Midbrain (tissue), 1 donor: ENCODE data around the gene GADD45G.

Source experiments
- DNase-seq: peaks from one replicate; lab custom pipeline; 2025; lab: John Stamatoyannopoulos, UW

GADD45G gene

DNA sequence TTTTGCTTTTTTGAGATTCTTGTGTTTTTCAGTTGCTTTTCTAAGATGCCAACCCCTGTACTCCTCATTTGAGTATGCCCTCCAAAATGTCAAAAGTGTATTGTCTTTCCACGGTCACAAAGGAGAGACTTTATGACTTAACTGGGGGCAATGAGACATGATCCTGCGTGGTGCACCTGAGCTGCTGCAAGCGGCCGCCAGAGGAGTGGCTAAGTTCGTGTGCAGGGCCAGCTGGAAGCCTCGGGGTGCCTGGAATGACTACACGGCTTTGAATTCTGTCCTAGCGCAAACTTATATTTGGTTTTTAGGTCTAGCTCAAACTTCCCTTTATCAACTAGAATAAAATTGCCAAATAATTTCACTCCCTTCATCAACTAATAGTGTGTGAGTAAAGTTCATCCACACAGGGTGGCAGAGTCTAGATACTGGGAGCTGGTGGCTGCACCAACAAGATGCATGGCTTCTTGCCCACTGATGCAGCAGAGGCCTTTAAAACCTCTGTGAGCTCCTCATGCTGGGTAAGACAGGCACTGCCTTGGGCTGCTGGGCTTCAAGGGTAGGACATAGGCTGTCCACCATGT lies 4.7 kb downstream of the GADD45G start:
- DNase-seq = no peak

DNA sequence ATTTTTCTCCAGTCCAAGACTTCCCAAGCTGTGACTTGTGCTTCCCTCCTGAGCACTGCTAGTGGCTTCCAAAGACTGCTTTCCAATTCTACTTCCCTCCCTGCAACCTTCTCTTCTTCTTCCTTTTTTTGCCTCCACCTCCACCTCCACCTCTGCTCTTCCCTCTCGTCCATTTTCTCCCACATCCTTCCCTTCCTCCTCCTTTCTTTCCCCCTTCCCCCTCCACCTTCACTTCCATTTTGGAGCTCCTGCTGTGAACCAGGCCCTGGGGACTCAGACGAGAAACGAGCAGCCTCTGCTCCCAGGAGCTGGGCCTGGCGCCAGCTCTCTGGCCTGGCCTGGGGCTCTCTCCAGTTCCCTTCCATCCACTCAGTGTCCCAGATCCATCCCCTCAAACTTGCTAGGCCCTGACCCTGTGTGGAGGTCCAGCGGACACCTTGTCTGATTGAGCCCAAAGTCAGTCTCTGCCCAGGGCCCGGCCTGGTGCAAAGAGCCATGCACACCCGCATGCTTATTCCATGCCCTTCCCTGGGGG lies 5.6 kb downstream of the GADD45G start:
- no peak for DNase-seq

DNA sequence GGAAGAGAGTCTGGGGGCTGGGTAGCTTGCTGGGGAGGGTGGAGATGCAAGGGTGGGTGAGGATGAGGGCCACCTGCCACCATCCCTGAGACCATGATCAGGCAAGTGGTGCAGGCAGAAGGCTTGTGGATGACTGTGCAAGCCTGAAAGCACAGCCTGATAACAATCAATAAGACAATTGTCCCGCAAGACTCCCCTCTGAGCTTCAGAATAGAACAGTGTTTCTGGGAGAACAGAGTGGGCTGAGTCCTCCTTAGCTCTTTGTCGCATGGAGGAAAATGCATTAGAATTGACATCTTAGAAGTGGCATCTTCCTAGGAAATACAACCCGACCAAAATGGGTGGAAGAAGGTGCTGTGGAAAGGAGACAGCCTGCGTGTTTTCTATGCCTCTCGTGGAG lies 6.6 kb downstream of the GADD45G start:
- no peak for DNase-seq

DNA sequence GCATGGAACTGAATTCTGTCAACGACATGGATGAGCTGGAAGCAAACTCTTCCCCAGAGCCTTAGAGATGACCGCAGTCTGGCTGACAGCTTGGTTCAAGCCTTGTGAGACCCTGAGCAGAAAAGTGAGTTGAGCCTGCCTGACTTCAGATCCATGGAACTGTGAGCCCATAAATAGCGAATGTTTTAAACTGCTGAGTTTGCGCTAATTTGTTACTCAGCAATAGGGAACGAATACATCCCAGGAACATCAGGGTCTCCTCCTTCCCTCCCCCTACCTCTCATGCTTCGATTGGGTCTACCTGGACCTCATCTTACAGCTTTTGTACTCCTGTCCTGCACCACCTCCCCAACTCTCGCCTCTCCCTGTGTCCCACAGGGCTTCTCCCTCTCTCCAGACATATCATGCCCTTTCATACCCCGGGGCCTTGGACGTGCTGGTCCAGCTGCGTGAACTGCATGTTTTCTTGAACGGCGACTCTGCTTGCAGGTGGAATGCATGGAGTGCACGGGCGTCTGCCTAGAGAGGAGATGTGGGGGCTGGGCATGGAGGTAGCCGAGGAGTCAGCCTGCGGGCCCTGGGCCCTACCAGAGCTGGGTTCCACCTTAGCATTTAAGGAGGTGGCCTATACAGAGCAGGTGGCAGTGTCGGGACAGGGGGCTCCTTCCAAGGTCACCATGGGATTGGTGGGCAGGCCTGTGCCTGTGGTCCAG lies 7.9 kb downstream of the GADD45G start:
- no peak for DNase-seq

DNA sequence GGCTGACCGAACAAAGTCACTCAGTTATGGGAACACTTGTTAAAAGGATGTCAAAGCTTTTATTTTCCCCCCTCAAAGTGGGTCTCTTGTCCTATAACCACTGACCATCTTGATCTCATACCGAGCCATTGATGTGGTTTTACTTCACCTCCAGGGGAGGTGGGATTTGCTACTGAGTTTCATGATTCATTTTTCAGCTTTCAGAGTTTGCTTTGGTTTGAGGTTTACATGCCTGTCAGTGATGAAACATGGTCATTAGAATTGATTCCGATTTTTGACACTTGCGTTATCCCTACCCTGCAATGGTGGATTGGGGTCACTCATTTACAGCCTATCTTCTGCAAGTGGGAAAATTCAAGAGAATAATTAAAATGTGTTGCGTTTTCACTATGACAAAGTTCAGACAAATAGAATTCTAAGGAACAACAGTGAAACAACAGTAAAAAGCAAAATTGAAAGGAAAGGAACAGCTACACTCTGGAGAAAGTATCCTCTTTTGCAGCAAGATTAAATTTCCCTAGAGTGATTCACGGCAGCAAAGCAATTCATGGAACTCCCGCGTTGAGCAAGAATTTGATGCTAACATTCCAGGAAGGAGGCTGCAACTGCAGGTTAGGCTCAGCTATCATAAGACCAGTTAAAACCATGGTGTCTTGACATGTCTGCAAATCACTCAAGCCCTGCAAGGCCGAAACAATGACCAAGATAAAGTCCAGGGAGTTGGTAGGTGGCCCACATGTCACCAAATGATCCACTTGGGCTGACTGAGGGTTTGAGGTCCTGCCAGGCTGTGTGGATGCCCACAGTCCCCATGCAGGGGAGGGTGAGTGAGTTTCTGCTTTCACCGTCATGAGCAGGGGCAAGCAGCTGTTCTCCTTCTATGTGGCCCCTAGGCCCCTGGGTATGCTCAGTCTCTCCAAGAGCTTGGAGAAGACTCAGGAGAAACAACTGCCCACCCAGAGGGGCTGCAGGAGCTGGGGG lies 9.4 kb downstream of the GADD45G start:
- no peak for DNase-seq

DNA sequence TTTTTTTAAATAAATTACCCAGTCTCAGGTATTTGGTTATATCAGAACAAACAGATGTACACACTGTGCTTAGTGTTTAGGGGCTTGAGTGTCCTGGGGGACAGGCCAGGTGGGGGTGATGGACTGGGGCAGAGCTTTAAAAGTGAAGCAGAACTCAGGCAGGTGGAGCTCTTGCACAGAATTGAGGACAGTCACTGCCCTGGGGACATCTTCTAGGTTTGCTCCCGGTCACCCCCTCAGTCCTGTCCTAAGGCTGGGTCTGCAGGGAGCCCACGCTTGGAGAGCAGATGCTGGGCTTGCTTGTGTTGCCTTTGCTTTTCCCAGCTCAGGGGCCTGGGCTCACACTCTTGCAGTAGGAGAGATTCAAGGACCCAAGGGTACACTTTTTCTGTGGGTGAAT lies 10.8 kb downstream of the GADD45G start:
- no peak for DNase-seq

DNA sequence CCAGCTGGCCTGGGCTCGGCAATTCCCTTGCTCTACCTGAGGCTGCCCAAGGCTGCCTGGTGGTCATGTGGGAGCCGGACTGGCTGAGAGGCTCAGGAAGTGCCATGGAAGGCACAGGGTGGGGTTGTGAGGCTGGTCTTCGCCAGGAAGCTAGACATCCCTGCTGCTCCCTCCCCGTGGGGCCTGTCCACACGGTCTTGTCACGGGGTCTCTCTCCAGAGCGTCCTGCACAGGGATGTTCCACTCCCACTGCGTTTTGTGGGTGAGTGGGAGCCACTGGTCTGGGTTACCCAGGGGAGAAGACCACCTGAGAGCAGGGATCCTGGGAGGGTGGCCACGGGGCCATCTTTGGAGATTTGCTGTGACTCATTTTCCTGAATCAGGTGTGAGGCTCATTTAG lies 11.6 kb downstream of the GADD45G start:
- DNase-seq = no peak

DNA sequence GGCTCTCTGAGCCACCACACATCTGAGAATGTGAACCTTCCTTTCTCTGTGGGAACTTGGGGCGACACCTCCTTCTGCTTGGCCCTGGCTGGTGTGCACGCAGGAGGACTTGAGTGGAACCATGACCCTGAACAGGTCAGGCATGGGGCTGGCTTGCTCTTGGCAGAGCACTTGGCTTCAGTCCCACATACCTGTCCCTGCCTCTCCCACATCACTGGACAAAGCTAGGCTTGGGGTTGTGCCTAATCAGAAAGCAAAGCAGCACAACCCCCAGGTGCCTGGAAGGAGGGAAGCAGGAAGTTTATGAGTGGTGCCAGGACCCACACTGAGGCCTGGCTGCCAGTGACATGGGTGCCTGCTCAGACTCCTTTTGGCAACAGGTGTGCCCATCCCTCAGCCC lies 13.2 kb downstream of the GADD45G start:
- DNase-seq = no peak

DNA sequence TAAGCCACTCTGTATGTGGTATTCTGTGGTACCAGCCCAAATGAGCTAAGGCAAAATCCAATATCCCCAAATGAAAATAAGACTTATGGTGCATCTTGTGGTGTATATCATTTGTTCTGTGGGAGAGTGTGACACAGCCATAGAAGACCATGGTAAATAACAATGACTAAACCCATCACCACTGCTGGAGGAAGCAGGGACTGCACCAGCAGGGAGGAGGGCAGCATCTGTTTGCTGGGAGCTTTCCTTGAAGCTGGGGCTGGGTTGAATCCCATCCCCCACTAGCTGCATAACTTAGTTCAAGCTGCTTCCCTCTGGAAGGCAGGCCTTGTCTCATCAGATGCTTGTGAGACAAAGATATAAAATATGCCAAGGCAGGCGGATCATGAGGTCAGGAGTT lies 14.2 kb downstream of the GADD45G start:
- DNase-seq = no peak

DNA sequence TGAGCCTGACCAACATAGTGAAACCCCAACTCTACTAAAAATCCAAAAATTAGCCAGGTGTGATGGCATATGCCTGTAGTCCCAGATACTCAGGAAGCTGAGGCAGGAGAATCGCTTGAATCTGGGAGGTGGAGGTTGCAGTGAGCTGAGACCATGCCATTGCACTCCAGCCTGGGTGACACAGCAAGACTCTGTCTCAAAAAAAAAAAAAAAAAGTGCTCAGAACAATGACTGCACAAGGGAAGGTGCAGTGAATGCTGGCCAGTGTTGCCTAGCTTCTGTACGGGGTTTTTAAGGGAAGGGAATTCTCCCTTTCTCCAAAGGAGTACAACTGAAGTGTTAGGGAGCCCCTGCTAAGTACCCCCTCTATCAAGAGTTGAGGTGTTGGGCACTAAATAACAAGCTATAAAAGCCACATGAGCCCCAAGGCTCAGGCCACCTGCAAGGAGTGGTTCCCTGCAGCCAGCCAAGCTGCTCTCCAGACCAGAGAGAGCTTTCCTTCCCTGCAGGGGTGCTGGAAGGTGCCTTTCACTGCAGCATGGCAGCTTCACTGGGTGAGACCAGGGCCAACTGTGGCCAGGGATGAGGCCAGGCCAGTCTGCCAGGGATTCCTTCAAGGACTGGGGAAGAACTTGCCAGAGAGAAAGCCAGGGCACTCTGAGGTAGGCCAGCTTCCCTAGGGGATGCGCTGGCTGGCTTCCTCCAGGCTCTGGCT lies 14.8 kb downstream of the GADD45G start:
- no peak for DNase-seq

DNA sequence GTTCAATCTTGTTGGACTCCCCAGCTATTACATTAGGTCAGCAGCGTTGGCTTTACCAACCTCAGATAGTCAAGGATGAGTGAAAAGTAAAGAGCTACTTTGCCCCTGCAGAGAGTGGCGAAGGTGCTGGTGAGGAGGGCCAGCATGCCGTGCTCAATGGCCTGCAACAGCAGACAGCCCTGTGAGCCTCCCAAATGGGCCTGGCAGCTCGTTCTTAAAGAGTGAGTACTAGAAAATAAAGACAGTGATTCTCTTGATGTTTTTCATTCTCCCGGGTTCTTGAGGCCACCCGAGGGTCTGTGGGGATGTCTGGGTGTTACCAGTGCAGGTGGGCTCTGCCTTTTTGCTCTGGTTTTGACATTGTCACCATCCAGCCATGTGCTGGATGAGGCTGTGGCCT lies 16.2 kb downstream of the GADD45G start:
- DNase-seq = no peak

DNA sequence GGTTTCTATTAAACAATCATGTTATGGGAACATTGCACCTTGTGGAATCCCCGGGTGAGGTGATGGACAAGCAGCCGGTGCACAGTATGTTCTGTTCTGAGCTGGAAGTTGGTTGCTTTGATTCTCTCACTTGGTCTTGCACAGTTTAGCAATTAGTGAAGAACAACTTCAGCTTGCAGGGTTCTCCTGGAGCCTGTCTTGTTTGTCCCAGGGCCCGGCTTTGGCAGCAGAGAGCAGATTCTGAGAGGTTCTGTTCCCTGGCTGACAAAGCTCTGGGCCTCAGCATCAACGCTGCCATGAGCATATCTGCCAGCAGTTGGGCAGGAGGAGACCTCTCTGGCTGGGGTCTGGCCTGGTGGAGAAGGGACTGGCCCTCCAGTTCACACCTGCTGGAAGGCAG lies 16.9 kb downstream of the GADD45G start:
- peak; percentile 36 for DNase-seq

DNA sequence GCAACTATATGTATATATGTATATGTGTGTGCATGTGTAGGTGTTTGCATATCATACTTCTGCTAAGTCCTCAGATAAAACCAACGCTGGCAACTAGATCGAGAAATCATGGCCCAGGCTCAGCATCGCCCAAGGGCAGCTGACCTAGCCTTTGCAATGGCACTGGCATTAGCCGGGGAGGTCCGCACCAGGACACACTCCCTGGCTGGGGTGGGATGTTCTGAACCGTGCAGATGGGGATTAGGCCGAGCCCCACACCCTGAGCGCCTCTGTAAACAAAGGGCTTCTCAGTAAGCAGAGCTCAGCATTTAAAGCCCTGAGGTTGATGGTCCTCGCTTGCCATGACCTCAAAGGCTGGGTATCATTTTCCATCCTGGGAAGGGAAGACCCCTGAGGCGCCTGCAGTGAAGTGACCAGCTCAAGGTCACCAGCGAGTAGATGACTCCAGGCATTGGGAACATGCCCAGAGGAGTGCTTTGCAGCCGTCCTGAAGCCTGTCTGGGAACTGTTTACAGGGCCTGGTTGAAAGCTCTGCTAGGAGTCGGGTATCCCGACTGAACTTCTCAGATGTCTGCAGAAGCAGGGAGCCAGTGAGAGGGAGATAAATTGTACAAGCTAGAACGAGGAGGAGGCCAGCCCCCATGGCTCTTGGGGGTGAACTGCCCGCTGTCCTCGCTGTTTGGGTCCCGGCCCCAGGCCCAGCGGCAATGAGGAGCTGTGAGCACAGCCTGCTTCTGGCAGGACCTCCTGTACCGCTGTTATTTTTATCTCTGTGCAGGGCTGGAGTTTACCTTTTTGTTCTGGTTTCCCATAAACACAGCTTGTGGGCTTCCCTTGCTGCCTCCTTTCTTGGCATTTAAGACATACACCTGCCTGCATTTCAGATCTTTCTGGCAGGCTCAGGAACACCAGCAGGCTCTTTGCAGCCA lies 18.4 kb downstream of the GADD45G start:
- DNase-seq = no peak

DNA sequence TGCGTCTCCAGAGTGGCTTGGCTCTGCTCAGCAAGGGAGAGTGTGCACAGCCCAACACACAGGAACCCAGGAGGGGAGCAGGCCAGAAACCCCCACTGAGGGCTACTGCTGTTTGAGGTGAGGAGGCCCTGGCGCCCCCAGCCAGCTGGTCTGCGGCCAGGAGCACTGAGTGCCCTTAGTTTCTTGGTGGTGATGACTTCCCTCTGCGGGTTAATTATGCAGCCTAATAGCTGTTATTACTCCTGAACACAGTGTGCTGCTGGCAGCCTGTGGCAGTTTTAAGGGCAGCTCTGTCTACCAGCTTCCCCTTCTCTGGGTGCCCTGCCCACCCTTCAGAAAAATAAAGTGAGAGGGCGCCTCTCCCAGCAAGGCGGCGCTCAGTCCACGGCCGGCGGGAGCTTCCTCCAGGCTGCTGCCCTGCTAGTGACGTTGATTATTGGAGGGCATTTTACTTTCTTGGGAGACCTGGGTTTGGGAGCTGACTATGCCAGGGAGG lies 19.2 kb downstream of the GADD45G start:
- DNase-seq = peak; percentile 74

DNA sequence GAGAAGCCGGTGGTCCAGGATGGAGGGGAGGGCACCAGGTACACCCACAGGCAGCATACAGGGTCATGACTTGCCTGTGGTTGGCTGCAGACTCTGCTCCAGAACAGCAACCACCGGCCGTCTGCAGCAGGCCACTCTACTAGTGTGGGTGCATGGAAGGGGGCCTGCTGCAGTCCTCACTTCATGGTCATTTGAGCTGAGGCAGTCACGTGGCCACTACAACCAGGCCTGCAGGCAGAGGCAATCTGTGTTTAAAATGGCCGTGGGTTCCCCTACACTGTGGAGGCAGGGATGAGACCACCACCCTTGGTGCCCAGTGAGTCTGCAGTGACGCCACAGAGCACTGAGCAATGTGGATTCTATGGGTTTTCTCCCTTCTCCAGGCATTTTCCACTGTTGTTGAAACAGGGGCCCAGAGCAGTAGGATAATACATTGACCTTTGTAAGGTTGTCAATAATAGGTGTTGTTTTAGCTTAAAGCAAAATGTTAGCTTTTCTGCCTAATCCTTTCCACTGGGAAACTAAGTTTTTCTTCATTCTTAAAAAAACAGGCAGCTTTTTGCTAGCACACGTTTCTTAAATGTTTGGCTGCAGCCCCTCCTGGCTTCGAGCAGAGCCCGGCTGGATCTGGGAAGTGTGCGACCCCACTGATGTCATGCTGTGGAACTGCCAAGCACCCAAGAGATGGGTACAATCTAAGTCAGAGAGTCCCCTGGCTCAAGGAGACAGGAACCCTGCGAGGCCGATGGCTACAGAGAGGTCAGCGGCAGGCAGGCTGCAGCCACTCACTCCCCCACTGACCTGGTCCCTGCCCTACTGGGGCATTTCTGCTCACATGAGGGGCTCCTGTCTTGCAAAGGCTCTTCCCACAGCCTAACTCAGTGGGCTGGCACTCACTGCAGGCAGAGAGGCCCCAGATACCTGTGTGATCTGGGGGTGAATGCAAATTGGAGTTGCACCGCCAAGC lies 21.2 kb downstream of the GADD45G start:
- no peak for DNase-seq

DNA sequence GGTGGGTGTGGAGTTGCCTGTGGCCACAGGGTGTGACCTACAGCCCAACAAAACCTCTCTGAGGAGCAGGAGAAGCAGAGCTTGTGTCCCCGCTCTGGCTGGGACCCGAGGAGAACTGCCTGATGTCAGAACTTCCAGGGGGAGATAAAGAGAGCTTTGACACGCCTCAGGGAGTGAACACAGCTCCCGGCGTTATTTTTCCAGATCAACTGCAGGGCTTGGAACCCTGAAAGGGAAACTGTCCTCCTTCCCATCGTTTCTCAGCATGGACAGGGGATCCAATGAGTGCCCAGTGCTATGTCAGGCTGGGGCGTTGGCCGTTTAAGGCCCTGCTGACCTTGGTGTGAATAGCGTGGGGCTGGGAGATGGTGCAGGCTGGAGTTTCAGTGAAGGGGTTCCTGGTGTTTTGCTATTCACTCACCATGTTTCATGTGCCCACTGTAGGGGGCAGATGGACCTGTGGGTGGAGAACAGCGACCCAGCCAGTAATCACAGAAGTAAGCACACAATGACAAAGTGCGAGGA lies 22.0 kb downstream of the GADD45G start:
- no peak for DNase-seq

DNA sequence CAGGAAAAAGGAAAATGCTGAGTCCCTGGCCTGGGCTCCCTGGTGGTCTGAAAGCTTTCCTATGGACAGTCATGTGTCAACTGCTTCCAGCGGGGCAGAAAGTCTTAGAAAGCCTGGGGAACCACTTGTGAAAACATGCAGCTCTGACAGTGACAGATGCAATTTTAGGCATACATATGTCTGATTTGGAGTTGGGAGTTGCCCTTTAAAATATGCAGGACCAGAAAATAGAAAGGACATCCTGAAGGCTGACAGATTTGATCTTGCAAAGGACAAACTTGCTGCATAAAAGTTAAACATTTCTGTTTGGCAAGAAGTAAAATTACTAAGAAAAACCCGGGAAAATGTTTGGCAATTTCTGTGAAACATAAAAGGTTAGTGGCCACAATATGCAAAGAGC lies 23.8 kb downstream of the GADD45G start:
- DNase-seq = no peak

DNA sequence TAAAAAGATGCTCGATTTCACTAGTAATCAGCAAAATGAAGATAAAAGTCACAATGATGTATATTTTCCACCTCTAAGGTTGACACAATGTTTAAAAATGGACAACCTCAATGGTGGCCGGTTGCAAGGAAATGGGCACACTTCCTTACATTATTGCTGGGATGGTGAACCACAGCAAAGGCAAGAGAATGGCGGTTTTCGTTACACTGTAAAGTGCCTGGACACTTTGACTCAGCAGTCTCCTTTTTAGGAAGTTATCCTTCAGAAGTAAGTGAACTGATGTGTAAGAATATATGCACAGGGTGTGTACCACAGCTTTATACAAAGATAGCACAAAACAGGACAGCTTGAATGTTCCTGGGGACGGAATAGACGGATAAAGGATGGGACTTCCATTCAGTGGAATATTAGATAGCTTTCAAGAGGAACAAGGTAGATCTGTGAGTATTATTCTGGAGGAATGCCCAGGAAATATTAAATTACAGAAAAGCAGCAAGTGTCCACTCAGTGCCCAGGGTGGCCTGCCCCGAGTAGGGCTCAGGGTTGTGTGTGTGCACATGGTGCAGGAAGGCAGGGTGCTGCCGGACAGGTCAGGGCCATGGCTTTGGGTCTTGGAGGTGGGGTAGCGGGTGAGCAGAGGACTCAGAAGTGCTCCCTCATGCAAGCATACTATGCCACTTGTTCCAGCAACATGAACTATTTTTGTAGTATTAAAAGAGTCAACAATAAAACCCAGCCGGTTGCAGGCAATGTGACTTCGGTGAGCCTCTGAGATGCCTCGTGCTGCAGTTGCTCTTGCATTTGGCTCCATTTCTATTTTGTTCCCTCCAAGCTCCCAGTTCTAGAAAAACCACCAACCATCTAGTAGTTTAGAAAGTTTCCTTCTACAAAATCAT lies 24.5 kb downstream of the GADD45G start:
- no peak for DNase-seq
